CD4-positive, alpha-beta T cell treated with Interleukin-6 for 4 hours (primary cell): ENCODE data around the gene MFNG.
A peak's percentile ranks its signal among the peaks of the same experiment; 100 is the strongest.

Experiments
- DNase-seq: peaks from one replicate; pipeline ENCODE4 v3.0.0-alpha.2; 2020; ENCODE audit warnings: mixed read lengths

Gene MFNG

GRCh38 chr22:37443977-37444376 is 42.2 kb downstream of the MFNG start:
- DNase-seq: no peak

- no peak for DNase-seq
These were observed 43.1 kb downstream of the MFNG start for GRCh38 chr22:37443086-37443485.

DNA sequence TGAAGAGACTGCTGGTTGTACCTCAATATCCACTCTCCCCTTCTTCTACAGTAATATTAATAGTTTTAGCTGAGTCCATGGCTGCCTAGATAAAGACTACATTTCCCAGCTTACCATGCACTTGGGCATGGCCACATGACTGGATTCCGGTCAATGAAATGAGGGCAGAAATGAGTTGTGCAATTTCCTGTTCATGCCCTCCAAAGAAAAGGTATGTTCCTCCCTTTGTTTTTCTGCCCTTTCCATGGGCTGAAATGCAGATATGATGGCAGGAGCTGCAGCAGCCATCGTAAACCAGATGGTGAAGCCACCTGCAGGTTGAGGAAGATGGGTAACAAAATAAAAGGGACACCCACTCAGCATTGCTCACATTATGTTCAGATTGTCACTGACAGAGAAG is 43.6 kb downstream of the MFNG start:
- no peak for DNase-seq

GRCh38 chr22:37442135-37442534 is 44.0 kb downstream of the MFNG start:
- no peak for DNase-seq

- DNase-seq: no peak
These were observed 45.3 kb downstream of the MFNG start for GRCh38 chr22:37440875-37441274.

GRCh38 chr22:37439347-37439746 is 46.8 kb downstream of the MFNG start:
- no peak for DNase-seq

DNA sequence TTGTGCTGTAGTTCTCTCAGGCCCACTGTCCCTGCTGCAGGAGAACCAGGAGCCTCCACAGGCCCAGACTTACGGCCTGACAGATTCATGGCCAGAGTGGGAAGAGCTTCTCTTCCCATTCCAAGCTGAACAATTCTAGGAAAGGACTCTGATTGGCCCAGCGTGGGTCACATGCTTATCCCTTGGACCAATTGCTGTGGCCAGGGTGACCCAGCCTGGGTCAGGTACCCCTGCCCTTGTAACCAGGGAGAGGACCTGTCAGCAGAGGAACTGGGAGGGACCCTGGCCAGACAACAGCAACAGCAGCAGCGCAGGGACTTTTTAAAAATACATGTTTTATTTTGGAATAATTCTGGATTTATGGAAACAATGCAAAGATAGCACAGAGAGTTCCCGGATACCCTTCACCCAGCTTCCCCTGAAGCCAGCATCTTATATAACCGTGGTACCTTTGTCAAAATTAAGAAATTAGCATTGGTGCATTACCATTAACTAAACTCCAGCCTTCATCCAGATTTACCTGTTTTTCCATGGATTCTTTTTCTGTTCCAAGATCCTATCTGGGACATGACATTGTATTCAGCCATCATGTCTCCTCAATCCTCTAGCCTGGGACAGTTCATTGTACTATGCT is 50.1 kb downstream of the MFNG start:
- DNase-seq: no peak

DNA sequence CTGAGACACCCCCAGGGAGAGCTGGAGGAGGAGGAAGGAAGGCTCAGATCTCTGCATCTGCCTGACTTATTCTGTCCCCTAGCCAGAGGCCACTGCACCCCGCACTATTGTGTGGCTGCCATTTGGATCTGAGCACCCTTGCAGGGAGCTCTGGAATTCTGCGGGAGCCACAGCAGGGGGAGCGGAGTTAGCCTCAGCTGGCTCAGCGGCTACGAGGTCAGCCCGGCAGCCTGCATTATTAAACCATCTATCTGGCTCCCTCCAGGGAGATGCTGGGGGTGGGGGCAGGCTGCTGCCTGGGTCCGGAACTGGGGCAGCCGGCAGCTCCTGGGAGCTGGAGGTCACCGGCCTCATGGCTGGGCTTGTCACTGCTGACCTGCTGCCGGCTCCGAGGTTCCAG is 52.4 kb downstream of the MFNG start:
- DNase-seq: no peak

GRCh38 chr22:37432708-37433054 is 53.5 kb downstream of the MFNG start:
- no peak for DNase-seq

DNA sequence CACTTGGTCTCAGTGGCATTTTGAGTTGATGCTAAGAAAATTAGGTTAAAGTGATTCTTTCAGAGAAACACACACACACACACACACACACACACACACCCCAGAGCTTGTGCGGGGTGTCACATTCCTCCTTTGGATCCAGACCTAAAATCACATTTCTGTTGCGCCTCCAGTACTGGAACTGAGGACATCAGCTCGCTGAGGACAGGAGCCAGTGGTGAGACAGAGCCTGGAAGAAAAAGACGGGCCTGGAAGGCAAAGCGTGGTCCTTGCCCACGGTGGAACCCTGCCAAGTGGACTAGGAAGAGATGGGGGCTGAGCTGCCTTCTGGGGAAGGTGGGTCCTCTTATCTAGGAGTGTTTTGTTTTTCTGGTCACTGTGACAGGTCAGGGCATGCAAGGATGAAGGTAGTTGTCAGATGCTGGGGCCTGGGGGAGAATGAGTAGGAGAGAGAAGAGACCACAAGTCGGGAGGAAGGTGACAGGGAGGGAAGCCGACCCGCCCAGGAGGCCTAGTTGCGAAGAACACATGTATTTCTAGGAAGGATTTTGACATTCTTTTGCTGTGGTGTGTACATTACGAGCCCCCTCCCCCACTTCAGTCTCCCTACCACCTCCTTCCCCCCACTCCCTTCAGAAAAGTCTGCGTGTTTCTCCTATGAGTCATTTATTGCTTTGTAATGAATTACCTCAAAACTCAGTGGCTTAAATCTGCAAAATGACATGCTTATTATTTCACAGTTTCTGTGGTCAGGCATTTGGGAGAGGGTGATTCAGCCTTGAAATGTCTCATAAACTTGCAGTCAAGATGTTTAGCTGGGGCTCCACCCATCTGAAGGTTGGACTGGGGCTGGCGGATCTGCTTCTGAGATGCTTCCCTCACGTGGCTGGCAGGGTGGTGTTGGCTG is 54.1 kb downstream of the MFNG start:
- DNase-seq: no peak

DNA sequence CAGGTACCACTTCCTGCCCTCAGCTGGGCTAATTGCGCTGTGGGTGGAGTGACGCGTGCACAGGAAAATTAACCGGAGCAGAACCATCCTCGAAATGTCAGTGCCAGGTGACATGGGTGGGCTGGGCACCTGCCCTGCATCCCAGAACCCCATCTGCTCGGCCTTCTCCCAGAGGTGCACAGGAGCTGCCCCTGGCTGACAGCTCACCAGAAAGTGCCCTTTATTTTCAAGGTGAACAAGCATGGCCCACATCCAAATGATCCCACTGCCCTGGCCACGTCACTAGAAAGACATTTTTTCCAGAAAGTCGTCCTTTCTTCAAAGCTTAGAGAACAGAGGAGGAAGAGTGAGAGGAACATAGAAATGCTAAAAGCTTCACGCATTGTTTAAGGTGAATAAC is 54.8 kb downstream of the MFNG start:
- DNase-seq: no peak

DNA sequence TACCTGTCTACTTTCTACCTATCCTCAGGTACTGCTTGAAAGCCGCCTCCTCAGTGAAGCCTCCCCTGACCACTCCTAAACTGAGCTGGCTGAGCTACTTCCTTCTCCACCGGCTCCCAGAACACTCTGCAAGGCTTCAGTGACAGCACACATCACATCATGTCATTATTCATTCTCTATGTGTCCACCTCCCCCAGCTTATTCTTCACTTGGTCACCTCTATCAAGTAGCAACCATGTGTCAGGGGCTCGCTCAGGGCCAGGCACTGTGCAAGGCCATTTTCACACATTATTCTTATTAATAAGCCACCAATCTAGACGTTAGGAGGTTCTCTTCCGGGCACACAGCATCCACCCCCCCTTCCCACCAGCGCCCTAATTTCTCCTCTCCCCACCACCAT is 55.2 kb downstream of the MFNG start:
- no peak for DNase-seq

- DNase-seq: peak; percentile 77
These were observed 57.3 kb downstream of the MFNG start for GRCh38 chr22:37428649-37429586.

- DNase-seq: no peak
These were observed 58.2 kb downstream of the MFNG start for GRCh38 chr22:37427711-37428635.

- DNase-seq: peak; percentile 22
These were observed 59.0 kb downstream of the MFNG start, which contains the start of gene ELFN2 for GRCh38 chr22:37427135-37427710. ELFN2 (minus strand) TSS chr22:37427479; CDS start chr22:37375534, 51,945 bp downstream.

GRCh38 chr22:37426706-37427134 is 59.5 kb downstream of the MFNG start:
- DNase-seq: no peak

GRCh38 chr22:37425800-37426705 is 60.1 kb downstream of the MFNG start:
- no peak for DNase-seq

DNA sequence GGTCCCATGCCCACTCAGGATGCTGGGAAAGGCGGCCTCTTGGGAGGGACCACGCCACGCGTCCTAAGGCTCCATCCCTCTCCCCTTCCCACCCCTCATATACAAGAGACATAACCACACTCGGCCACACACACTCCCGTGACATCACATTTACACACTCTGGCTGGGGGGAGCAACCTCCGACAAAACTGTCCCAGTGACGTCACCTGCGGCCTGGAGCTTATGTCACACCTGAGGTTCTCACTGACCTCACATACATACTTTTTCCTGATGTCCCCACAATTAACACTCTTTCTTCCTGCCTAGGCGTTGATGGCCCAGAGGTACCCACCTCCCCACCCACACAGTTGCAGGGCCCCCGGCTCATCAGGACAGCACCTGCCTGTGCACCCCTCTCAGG is 60.8 kb downstream of the MFNG start:
- no peak for DNase-seq

DNA sequence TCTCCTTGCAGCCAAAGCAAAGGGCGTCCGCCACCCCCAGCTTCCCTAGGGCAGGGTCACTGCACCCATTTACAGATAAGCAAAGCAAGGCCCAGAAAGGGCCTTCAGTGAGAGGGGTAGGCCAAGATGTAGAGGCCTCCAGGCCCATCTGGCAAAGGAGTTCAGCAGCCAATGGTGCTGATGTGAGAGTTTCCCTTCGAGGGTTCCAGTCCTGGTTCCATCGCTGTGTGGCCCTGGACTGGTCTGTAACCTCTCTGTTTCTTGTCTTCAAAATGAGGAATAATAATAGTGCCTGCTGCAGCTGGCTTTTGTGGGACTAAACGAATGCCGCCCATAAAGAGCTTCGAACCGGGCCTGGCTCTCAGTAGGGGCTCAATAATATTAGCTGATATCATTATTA is 62.9 kb downstream of the MFNG start:
- no peak for DNase-seq

DNA sequence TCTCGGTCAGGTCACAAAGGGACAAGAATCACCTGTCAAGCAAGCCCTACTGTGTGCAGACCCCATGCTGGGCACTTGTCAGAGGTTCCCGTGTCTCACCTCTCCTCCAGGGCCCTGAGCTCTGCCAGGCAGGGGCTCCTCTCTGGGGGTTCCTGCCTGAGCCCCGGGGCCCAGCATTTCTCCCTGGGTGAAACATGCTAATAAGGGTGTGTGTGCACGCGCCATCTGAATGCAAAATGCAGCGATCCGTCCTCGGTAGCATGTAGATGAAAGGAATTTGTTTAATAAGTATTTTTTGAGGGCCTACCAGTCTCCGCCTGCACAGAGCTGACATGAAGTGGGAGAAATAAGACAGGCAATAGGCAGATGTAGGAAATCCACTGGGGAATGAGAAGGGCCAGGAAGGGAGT is 64.7 kb downstream of the MFNG start:
- DNase-seq: no peak
